ENCODE data around the gene C14orf132. TPM values are rescaled to one million over a fixed set of nuclear protein-coding genes. Genes with fewer than 3 reads are reported as not detected.

Gene C14orf132
- total RNA-seq, 2 experiments from 2014 or later, result 2.0 to 2.4 TPM

- no peak overlapping the region for H3K4me3 ChIP-seq (ENCODE audit: low read length)
- CTCF ChIA-PET, result no interaction called here
- intact Hi-C loops (cut with DNase I, micrococcal nuclease), result no loop called here
- no peaks in the 10 kb centered on the region for H3K36me3 Mint-ChIP-seq (ENCODE audit: low read depth)
- ATAC-seq (ENCODE audit: poor library complexity) (no peak), DNase-seq (no peak)
- H3K9me3 ChIP-seq (ENCODE audit: control insufficient read depth in 1 of 2, insufficient read depth in 1 of 2, low read length in 2 of 2), result no peaks in the 10 kb centered on the region
- H3K36me3 ChIP-seq (ENCODE audit: insufficient read depth, low read length), result no peaks in the 10 kb centered on the region
- H3K27ac ChIP-seq (ENCODE audit: low read depth in 1 of 2, low read length in 2 of 2), result no peak overlapping the region
- H3K4me1 ChIP-seq (ENCODE audit: insufficient read depth, low read length), result peaks cover 17% of the 10 kb centered on the region
- H3K4me3 Mint-ChIP-seq, result no peak overlapping the region
- peaks cover 26% of the 10 kb centered on the region for H3K4me1 Mint-ChIP-seq (ENCODE audit: low read depth)
- no peaks in the 10 kb centered on the region for H3K27me3 Mint-ChIP-seq
- H3K27ac Mint-ChIP-seq, result no peak overlapping the region
- no peak for TF ChIP-seq CTCF (IDR thresholded peaks at IDR 0.05)
- H3K9me3 Mint-ChIP-seq, result no peaks in the 10 kb centered on the region
- H3K27me3 ChIP-seq (ENCODE audit: control insufficient read depth in 1 of 2, insufficient read depth in 2 of 2, low read length in 2 of 2), result no peaks in the 10 kb centered on the region
- POLR2A ChIA-PET, result no interaction called here
Measured at GRCh38 chr14:96130854-96131253, 91.7 kb downstream of the C14orf132 start.

DNA sequence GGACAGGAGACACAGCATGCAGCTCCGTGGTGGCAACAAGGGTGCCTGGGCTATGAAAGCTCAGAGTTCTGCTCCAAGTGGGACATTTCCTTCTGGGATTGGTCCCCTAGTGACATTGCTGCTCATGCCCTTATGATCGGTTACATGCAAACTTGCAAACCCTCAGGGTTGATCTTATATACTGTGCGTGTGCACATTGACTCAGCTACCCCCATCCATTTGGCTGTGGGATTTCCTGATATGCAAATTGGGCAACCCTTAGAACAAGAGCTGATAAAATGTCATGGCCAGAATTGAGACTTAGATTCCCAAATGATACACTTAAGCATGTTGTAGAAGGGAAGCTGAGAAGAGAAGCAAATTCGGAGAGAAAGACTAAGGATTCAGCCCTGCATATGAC is 92.7 kb downstream of the C14orf132 start:
- TF ChIP-seq CTCF (IDR thresholded peaks at IDR 0.05), result no peak
- H3K27me3 Mint-ChIP-seq, result no peaks in the 10 kb centered on the region
- intact Hi-C loops (cut with DNase I, micrococcal nuclease), result no loop called here
- H3K27me3 ChIP-seq (ENCODE audit: control insufficient read depth in 1 of 2, insufficient read depth in 2 of 2, low read length in 2 of 2), result no peaks in the 10 kb centered on the region
- H3K4me3 ChIP-seq (ENCODE audit: low read length), result no peak overlapping the region
- no peaks in the 10 kb centered on the region for H3K36me3 Mint-ChIP-seq (ENCODE audit: low read depth)
- POLR2A ChIA-PET, result no interaction called here
- ATAC-seq (ENCODE audit: poor library complexity) (no peak), DNase-seq (no peak)
- H3K9me3 Mint-ChIP-seq, result no peaks in the 10 kb centered on the region
- H3K27ac ChIP-seq (ENCODE audit: low read depth in 1 of 2, low read length in 2 of 2), result no peak overlapping the region
- H3K4me1 ChIP-seq (ENCODE audit: insufficient read depth, low read length), result peaks cover 9% of the 10 kb centered on the region
- no peaks in the 10 kb centered on the region for H3K9me3 ChIP-seq (ENCODE audit: control insufficient read depth in 1 of 2, insufficient read depth in 1 of 2, low read length in 2 of 2)
- CTCF ChIA-PET, result no interaction called here
- H3K4me1 Mint-ChIP-seq (ENCODE audit: low read depth), result peaks cover 16% of the 10 kb centered on the region
- H3K27ac Mint-ChIP-seq, result no peak overlapping the region
- H3K4me3 Mint-ChIP-seq, result no peak overlapping the region
- H3K36me3 ChIP-seq (ENCODE audit: insufficient read depth, low read length), result no peaks in the 10 kb centered on the region

GRCh38 chr14:96134508-96134907 is 95.3 kb downstream of the C14orf132 start:
- no peak for ATAC-seq (ENCODE audit: poor library complexity)

More at GRCh38 chr14:96134508-96134907, 95.3 kb downstream of the C14orf132 start:
- no peaks in the 10 kb centered on the region for H3K36me3 ChIP-seq (ENCODE audit: insufficient read depth, low read length)
- no peaks in the 10 kb centered on the region for H3K36me3 Mint-ChIP-seq (ENCODE audit: low read depth)
- no peak overlapping the region for H3K4me3 ChIP-seq (ENCODE audit: low read length)
- H3K27me3 ChIP-seq (ENCODE audit: control insufficient read depth in 1 of 2, insufficient read depth in 2 of 2, low read length in 2 of 2), result no peaks in the 10 kb centered on the region
- no peak overlapping the region for H3K4me3 Mint-ChIP-seq
- no peaks in the 10 kb centered on the region for H3K27me3 Mint-ChIP-seq
- ChIA-PET POLR2A (no interaction called here), CTCF (no interaction called here)
- intact Hi-C loops (cut with DNase I, micrococcal nuclease), result no loop called here
- H3K4me1 ChIP-seq (ENCODE audit: insufficient read depth, low read length), result no peaks in the 10 kb centered on the region
- H3K9me3 Mint-ChIP-seq, result peaks cover 2% of the 10 kb centered on the region
- no peak overlapping the region for H3K27ac ChIP-seq (ENCODE audit: low read depth in 1 of 2, low read length in 2 of 2)
- DNase-seq, result no peak
- H3K27ac Mint-ChIP-seq, result no peak overlapping the region
- TF ChIP-seq CTCF (IDR thresholded peaks at IDR 0.05), result no peak
- H3K9me3 ChIP-seq (ENCODE audit: control insufficient read depth in 1 of 2, insufficient read depth in 1 of 2, low read length in 2 of 2), result peaks cover 13 to 17% of the 10 kb centered on the region in 2 experiments
- no peaks in the 10 kb centered on the region for H3K4me1 Mint-ChIP-seq (ENCODE audit: low read depth)

Measured in CD4-positive, alpha-beta T cell (primary cell).